Thyroid gland (tissue), 4 donors: Measurements from ENCODE around the gene PLBD2. TPM values are rescaled to one million over a fixed set of nuclear protein-coding genes. Genes with fewer than 3 reads are reported as not detected.

Source experiments
- DNase-seq, 2 donors: peaks; one replicate each; pipeline ENCODE4 v3.0.0-alpha.2; 2019
- H3K27ac ChIP-seq, 3 donors: fragments of 200-600 bp; sonication (generic); 1 replicate in 2 of 3; 2 replicates in 1 of 3; pipeline ENCODE4 v1.5.1; 2016 to 2019; ENCODE audit warnings: mild to moderate bottlenecking in 1 of 3, moderate library complexity in 1 of 3
- H3K27me3 ChIP-seq: fragments of 200-600 bp; sonication (generic); one replicate; pipeline ENCODE4 v1.5.1; 2019
- H3K36me3 ChIP-seq, 2 donors: fragments of 200-600 bp; sonication (generic); one replicate each; pipeline ENCODE4 v1.5.1; 2016 to 2019
- H3K4me1 ChIP-seq, 2 donors: fragments of 200-600 bp; sonication (generic); one replicate each; pipeline ENCODE4 v1.5.1; 2017 to 2019
- H3K4me3 ChIP-seq, 3 donors: fragments of 200-600 bp; sonication (generic); replicated peaks in 1 of 3; 1 replicate in 2 of 3; 2 replicates in 1 of 3; pipeline ENCODE4 v1.5.1; 2016; ENCODE audit warnings: mild to moderate bottlenecking in 1 of 3
- H3K9me3 ChIP-seq: fragments of 200-600 bp; sonication (generic); one replicate; pipeline ENCODE4 v1.5.1; 2017
- CTCF ChIP-seq, 6 experiments: fragments of 200-600 bp in 3 of 6; fragments of 450-650 bp in 3 of 6; sonication (generic) in 3 of 6; IDR thresholded peaks; one replicate each; pipeline ENCODE4 v1.5.1; 2016 to 2019; ENCODE audit warnings: antibody characterized with exemption in 6 of 6, mild to moderate bottlenecking in 2 of 6, inconsistent platforms in 1 of 6, moderate library complexity in 1 of 6
- POLR2A ChIP-seq, 2 donors: fragments of 450-650 bp; IDR thresholded peaks; one replicate each; pipeline ENCODE4 v1.6.1; 2017; ENCODE audit warnings: antibody characterized with exemption in 2 of 2, mild to moderate bottlenecking in 2 of 2, moderate library complexity in 1 of 2
- WGBS, 2 donors: methylation state at CpG; one replicate each; pipeline ENCODE4 v1.1.5; 2017; 5-methylcytosine and 5-hydroxymethylcytosine counted together
- intact Hi-C: fragments of 100-400 bp; cut with DNase I; formaldehyde crosslinking; loops from one replicate; pipeline ENCODE4 v1.15.1; 2023
- total RNA-seq, 4 donors: library from RNA; depleted of rRNA; stranded (reverse); fragments of >200 nt; gene quantifications; one replicate each; pipeline ENCODE4 v1.2.3, GENCODE V29; 2016

PLBD2 gene
- total RNA-seq, 4 donors from 2014 or later = 21.0 to 51.5 (median 44.3) TPM

GRCh38 chr12:113418213-113418879 is 60.0 kb downstream of the PLBD2 start:
- no peak overlapping the region for H3K27ac ChIP-seq
- no peaks in the 10 kb centered on the region for H3K27me3 ChIP-seq
- 61 to 83% methylated on average over 13 of the region's 13 CpGs for WGBS, 2 donors
- no peaks in the 10 kb centered on the region for H3K36me3 ChIP-seq
- intact Hi-C loops = no loop called here
- no peak for TF ChIP-seq CTCF (IDR thresholded peaks at IDR 0.05)
- TF ChIP-seq POLR2A (IDR thresholded peaks at IDR 0.05) = no peak
- no peaks in the 10 kb centered on the region for H3K9me3 ChIP-seq
- no peak for DNase-seq
- no peak overlapping the region for H3K4me3 ChIP-seq
- H3K4me1 ChIP-seq = peaks cover 9 to 20% of the 10 kb centered on the region in 2 donors

GRCh38 chr12:113420996-113421595 is 62.7 kb downstream of the PLBD2 start:
- Histone ChIP-seq H3K4me3 (no peak overlapping the region), H3K4me1 (peaks cover 12 to 21% of the 10 kb centered on the region in 2 donors), H3K27me3 (no peaks in the 10 kb centered on the region), H3K36me3 (no peaks in the 10 kb centered on the region), H3K27ac (no peak overlapping the region), H3K9me3 (no peaks in the 10 kb centered on the region)
- no peak for DNase-seq
- intact Hi-C loops = loop anchor here (10.0 kb wide), 2 partner anchors 66 to 226 kb away; partner anchors contain the start of gene PLBD2
- WGBS, 2 donors = 67 to 69% methylated on average over 2 of the region's 2 CpGs
- TF ChIP-seq CTCF (IDR thresholded peaks at IDR 0.05) = no peak
- no peak for TF ChIP-seq POLR2A (IDR thresholded peaks at IDR 0.05)

- WGBS, 2 donors = 8 to 13% methylated on average over 12 to 13 of the region's 13 CpGs
- DNase-seq = peak; percentile 80 to 84
- Histone ChIP-seq H3K36me3 (no peaks in the 10 kb centered on the region), H3K4me3 (peak within 1 kb of the TSS; percentile 34 to 52 (median 41)), H3K27ac (peak within 1 kb of the TSS; percentile 63 to 92 (median 77)), H3K27me3 (no peaks in the 10 kb centered on the region), H3K9me3 (no peaks in the 10 kb centered on the region), H3K4me1 (peaks cover 17 to 30% of the 10 kb centered on the region in 2 donors)
- intact Hi-C loops = loop anchor here (10.0 kb wide), 2 partner anchors 67 to 227 kb away; partner anchors contain the start of gene PLBD2
- TF ChIP-seq POLR2A (IDR thresholded peaks at IDR 0.05) = peak in 1 of 2 donors; percentile 73
- TF ChIP-seq CTCF (IDR thresholded peaks at IDR 0.05) = no peak
Measured at GRCh38 chr12:113422030-113422885, 63.9 kb downstream of the PLBD2 start, which contains the start of gene SDSL. SDSL (plus strand) TSS chr12:113422380; CDS start chr12:113427983, 5,603 bp downstream.

GRCh38 chr12:113422886-113423669 is 64.7 kb downstream of the PLBD2 start:
- no peaks in the 10 kb centered on the region for H3K36me3 ChIP-seq
- no peak for DNase-seq
- intact Hi-C loops = loop anchor here (10.0 kb wide), 2 partner anchors 68 to 228 kb away; partner anchors contain the start of gene PLBD2
- peak overlapping the region; percentile 63 to 92 (median 77) for H3K27ac ChIP-seq
- no peak for TF ChIP-seq CTCF (IDR thresholded peaks at IDR 0.05)
- TF ChIP-seq POLR2A (IDR thresholded peaks at IDR 0.05) = no peak
- WGBS, 2 donors = 83 to 84% methylated on average over 6 of the region's 6 CpGs
- no peaks in the 10 kb centered on the region for H3K9me3 ChIP-seq
- H3K27me3 ChIP-seq = no peaks in the 10 kb centered on the region
- peaks cover 25 to 35% of the 10 kb centered on the region in 2 donors for H3K4me1 ChIP-seq
- H3K4me3 ChIP-seq = peak overlapping the region; percentile 34 to 52 (median 41)
